Pancreas (tissue), 10 donors: ENCODE measurements around the gene KLC4. TPM values are rescaled to one million over a fixed set of nuclear protein-coding genes. Genes with fewer than 3 reads are reported as not detected.

Source experiments
- ATAC-seq, 4 donors: fragments of 200-7000 bp; cut with Tn5 transposase; one replicate each; pipeline versions ENCODE4 v1.8.0 to v1.9.1; 2020; ENCODE audit warnings: mild to moderate bottlenecking in 4 of 4, moderate library complexity in 4 of 4
- DNase-seq, 6 donors: peaks; one replicate each; pipeline ENCODE4 v3.0.0-alpha.2; 2020
- FAIRE-seq: peaks from 2 replicates; lab custom pipeline; 2012; peaks lifted over from hg19 to GRCh38; lab: Jason Lieb, UNC
- H3K27ac ChIP-seq, 4 donors: fragments of 200-600 bp; sonication (generic); 1 replicate in 3 of 4; 2 replicates in 1 of 4; pipeline versions ENCODE4 v1.5.0 to v1.8.0; 2020
- H3K27me3 ChIP-seq, 4 donors: fragments of 200-600 bp; one replicate each; pipeline ENCODE4 v1.8.0; 2021
- H3K36me3 ChIP-seq, 3 donors: fragments of 200-600 bp; sonication (generic) in 1 of 3; one replicate each; pipeline versions ENCODE4 v1.5.0 to v1.8.0; 2020 to 2021
- H3K4me1 ChIP-seq, 3 donors: fragments of 200-600 bp; one replicate each; pipeline ENCODE4 v1.8.0; 2021
- H3K4me3 ChIP-seq, 4 donors: fragments of 200-600 bp; sonication (generic) in 2 of 4; one replicate each; pipeline versions ENCODE4 v1.5.0 to v1.8.0; 2020 to 2021
- H3K9me3 ChIP-seq, 4 donors: fragments of 200-600 bp; one replicate each; pipeline ENCODE4 v1.8.0; 2021
- CTCF ChIP-seq, 4 donors: fragments of 200-600 bp; sonication (generic) in 3 of 4; IDR thresholded peaks; one replicate each; pipeline versions ENCODE4 v1.5.0 to v1.8.0; 2021; ENCODE audit warnings: antibody characterized with exemption in 4 of 4
- WGBS, 2 donors: extraction: QIAGEN DNeasy Blood & Tissue Kit; methylation state at CpG; one replicate each; pipeline ENCODE4 v1.1.7; 2013; 5-methylcytosine and 5-hydroxymethylcytosine counted together
- intact Hi-C, 3 donors: fragments of 100-400 bp; cut with DNase I; formaldehyde crosslinking; loops; one replicate each; pipeline versions ENCODE4 v1.11.1 to v1.14.2; 2022
- polyA plus RNA-seq, 2 donors: library from polyadenylated mRNA; stranded (reverse); fragments of 200-250 nt; gene quantifications; one replicate each; pipeline ENCODE4 v1.2.3, GENCODE V29; 2013
- total RNA-seq, 6 donors: library from RNA; stranded (reverse); fragmentation: NEBNext Ultra II Directional in 4 of 6; extraction: Animal tissue kit (Norgen Biotek cat#: 25700) in 4 of 6; gene quantifications; one replicate each; pipeline versions ENCODE4 v1.2.1 to v1.2.4, GENCODE V29; 2021 to 2023
- donor health status: healthy with polysubstance abuse.
- donor health status: DM: no; HTN: no; CAD: no; lungs with moderate emphysema.
- donor health status: DM: no; HTN: no; CAD: no.
- donor health status: control.
- donor health status: control.
- donor health status: Bipolar disorder and iron deficiency.
- donor health status: DM: yes; HTN: yes; CAD: no.
- donor health status: DM: no; HTN: no; CAD: no.
- donor health status: DM: no; HTN: no; CAD: no.
- donor health status: DM: yes; HTN: yes; CAD: no.

The KLC4 gene
- total and polyA plus RNA-seq, 8 donors: 11.3 to 46.1 (median 16.4) TPM

DNA sequence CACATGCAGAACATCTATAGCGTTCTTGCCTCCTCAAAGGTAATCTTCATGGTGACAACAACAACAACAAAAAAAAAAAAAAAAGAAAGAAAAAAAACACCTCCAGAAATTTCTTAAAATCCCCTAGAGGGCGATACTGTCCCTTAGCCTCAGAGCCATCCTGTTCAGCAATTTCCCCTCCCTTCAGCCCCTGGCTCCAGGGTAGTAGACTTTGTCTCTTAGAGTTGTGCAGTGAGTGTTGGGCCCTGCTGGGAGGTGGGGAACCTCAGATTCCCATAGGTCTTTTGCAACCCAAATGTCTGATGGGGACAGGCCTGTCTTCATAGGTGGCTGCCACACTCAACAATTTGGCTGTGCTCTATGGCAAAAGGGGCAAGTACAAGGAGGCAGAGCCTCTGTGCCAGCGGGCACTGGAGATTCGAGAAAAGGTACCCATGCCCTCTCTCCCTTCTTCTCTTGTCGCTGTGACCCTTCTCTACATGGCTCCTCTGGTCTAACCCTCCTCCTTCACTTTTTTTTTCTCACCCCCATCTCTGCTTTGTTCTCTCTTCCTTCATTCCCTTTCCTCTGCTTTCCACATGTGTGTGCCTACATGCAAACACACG, 10.7 kb downstream of the KLC4 start:
- Histone ChIP-seq H3K4me1 (no peaks in the 10 kb centered on the region), H3K27ac (no peak overlapping the region), H3K36me3 (peaks cover 0 to 4% (median 4%) of the 10 kb centered on the region in 3 donors), H3K9me3 (no peaks in the 10 kb centered on the region), H3K27me3 (no peaks in the 10 kb centered on the region), H3K4me3 (no peak overlapping the region)
- peak in 2 of 4 donors; percentile 17 to 26 for TF ChIP-seq CTCF (IDR thresholded peaks at IDR 0.05)
- intact Hi-C loops: loop anchor here in 1 of 3 donors (10.0 kb wide), 1 partner anchor 65 kb away; no protein-coding TSS in a partner anchor
- ATAC-seq (peak; percentile 35 to 62 (median 60)), FAIRE-seq (no peak), DNase-seq (no peak)
- WGBS, 2 donors: 62 to 63% methylated on average over 6 of the region's 6 CpGs

DNA sequence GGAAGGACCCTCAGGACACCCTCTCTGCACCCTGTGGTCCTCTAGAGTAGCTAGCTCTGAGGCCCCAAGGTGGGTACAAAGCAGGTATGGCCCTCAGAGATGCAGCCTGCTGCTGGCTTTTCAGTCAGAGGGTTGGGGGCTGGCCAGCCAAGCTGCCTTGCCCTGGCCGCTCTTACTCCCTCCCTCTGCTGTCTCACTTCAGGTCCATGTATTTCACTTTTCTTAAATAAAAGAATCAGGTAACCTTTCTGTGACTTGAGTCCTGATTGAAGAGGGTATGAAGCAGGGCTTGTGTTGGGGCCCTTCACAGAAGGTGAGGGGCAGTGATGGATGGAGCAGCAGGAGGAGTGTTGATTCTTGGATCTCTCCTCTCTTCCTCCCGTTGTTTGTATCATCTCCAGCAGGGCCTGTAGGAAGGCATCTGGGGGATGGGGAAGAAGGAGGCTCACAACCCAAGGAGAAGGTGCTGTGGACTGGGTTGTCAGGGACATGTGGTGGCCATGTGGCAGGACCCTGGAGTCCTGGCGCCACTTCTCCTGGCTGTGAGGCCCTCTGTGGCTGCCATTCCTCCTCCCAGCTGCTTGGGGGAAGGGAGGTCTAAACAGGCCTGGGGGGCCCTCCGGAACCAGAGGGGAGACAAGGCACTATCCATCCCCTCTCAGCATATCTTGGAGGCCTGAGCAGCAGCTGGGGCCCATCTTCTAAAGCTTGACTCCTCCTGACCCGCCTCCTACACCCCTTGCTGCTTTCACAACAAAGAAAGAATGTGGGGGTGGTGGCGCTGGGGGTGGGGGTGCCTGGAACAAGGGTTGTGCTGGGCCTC, 15.6 kb downstream of the KLC4 start:
- no peaks in the 10 kb centered on the region for H3K4me1 ChIP-seq
- FAIRE-seq (no peak), DNase-seq (no peak), ATAC-seq (peak in 1 of 4 donors; percentile 6)
- TF ChIP-seq CTCF (IDR thresholded peaks at IDR 0.05): no peak
- H3K9me3 ChIP-seq: no peaks in the 10 kb centered on the region
- 79% methylated on average over 6 of the region's 6 CpGs for WGBS, 2 donors
- no peaks in the 10 kb centered on the region for H3K36me3 ChIP-seq
- H3K4me3 ChIP-seq: no peak overlapping the region
- H3K27ac ChIP-seq: no peak overlapping the region
- intact Hi-C loops: loop anchor here in 1 of 3 donors (10.0 kb wide), 1 partner anchor 60 kb away; no protein-coding TSS in a partner anchor
- H3K27me3 ChIP-seq: no peaks in the 10 kb centered on the region

DNA sequence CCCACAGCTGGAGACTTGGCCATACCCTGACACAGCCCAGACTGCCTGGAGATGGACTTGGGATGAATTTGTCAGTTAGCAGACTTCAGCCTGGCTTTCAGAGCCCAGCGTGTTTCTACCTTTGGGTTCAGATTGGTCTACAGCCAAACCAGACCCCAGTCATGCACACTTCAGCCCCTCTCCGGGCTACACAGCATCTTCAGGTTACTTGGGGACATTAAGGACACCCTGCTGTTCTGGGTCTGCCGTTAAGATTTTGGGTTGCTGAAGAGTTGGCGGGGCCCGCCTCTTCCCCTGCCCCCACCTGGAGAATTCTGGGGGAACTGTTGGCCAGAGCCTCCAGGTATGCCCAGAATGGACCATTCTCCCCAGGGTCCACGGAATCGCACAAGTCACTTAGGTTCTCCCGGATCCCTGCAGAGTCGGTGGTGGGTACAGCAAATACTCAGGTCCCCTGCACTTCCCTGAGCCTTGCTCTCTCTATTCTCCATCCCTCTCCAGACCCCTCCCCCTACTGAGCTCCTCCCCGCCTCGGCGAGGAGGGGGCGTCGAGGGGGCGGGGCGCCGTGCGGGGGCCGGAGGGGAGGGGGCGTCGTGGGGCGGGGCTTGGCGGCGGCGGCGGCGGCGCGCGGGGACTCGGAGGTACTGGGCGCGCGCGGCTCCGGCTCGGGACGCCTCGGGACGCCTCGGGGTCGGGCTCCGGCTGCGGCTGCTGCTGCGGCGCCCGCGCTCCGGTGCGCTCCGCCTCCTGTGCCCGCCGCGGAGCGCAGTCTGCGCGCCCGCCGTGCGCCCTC, 16.4 kb downstream of the KLC4 start, which contains the start of gene PTK7:
PTK7 (plus strand) TSS at position 645 of the 794 bp plus-strand sequence. CDS start 175 bp downstream, outside the sequence.
- TF ChIP-seq CTCF (IDR thresholded peaks at IDR 0.05): no peak
- H3K4me3 ChIP-seq: peak within 1 kb of the TSS; percentile 61 to 83 (median 68)
- no peaks in the 10 kb centered on the region for H3K9me3 ChIP-seq
- ATAC-seq (peak; percentile 71 to 85 (median 80)), DNase-seq (peak; percentile 35 to 84 (median 74)), FAIRE-seq (no peak)
- peak within 1 kb of the TSS; percentile 1 to 53 (median 35) for H3K27ac ChIP-seq
- intact Hi-C loops: loop anchor here in 1 of 3 donors (10.0 kb wide), 1 partner anchor 59 kb away; no protein-coding TSS in a partner anchor
- 5 to 7% methylated on average over 38 to 60 of the region's 60 CpGs for WGBS, 2 donors
- no peaks in the 10 kb centered on the region for H3K36me3 ChIP-seq
- no peaks in the 10 kb centered on the region for H3K27me3 ChIP-seq
- no peaks in the 10 kb centered on the region for H3K4me1 ChIP-seq

DNA sequence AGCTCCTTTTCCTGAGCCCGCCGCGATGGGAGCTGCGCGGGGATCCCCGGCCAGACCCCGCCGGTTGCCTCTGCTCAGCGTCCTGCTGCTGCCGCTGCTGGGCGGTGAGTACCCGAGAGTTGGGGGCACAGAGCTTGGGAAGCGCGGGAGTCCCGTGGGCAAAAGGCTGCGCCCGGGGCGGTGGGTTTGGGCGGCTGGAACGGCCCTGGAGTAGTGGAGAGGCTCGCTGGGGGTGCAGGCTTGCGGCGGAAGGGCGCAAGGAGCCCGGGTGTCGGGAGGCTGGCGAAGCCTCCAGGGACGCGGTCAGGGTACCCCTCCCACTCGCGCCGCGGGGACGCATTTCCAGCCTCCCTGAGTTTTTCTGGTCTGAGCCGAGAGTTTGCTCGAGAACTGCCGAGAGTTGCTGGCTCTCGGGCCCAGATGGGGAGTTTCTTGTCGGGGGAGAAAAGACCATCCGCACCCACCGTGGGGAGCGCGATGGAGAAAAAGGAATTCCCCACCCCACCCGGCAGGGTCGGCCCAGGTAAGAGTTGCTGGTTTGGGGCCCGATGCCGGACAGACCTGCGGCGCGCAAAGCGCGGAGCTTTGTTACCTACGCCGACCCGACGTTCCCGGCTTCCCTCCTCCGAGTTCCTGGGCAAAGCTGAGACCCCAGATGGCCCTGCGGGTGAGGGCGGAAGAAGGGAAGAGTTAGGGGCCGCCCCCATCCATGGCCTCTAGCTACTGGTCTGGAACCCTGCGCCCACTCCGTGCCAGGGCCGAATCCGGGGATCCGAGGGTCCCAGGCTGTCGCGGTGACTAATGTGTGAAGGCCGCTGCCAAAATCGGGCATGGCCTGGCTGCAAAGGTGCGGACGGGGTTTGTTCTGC, 17.3 kb downstream of the KLC4 start:
- no peak for FAIRE-seq
- no peaks in the 10 kb centered on the region for H3K36me3 ChIP-seq
- H3K4me3 ChIP-seq: peak overlapping the region; percentile 61 to 83 (median 68)
- no peak for TF ChIP-seq CTCF (IDR thresholded peaks at IDR 0.05)
- no peaks in the 10 kb centered on the region for H3K9me3 ChIP-seq
- peak; percentile 53 to 62 (median 55) for ATAC-seq
- no peaks in the 10 kb centered on the region for H3K4me1 ChIP-seq
- no peaks in the 10 kb centered on the region for H3K27me3 ChIP-seq
- intact Hi-C loops: loop anchor here in 1 of 3 donors (10.0 kb wide), 1 partner anchor 58 kb away; no protein-coding TSS in a partner anchor
- H3K27ac ChIP-seq: peak overlapping the region; percentile 1 to 53 (median 35)
- WGBS, 2 donors: 1% methylated on average over 62 to 72 of the region's 72 CpGs
- peak in 5 of 6 donors; percentile 21 to 71 (median 49) for DNase-seq
